HuH-7.5 (cell line): ENCODE data around the gene LTC4S.
A peak's percentile ranks its signal among the peaks of the same experiment; 100 is the strongest.

Experiments
- DNase-seq: peaks from one replicate; pipeline ENCODE4 v3.0.0; 2011; ENCODE audit warnings: low spot score

The LTC4S gene

DNA sequence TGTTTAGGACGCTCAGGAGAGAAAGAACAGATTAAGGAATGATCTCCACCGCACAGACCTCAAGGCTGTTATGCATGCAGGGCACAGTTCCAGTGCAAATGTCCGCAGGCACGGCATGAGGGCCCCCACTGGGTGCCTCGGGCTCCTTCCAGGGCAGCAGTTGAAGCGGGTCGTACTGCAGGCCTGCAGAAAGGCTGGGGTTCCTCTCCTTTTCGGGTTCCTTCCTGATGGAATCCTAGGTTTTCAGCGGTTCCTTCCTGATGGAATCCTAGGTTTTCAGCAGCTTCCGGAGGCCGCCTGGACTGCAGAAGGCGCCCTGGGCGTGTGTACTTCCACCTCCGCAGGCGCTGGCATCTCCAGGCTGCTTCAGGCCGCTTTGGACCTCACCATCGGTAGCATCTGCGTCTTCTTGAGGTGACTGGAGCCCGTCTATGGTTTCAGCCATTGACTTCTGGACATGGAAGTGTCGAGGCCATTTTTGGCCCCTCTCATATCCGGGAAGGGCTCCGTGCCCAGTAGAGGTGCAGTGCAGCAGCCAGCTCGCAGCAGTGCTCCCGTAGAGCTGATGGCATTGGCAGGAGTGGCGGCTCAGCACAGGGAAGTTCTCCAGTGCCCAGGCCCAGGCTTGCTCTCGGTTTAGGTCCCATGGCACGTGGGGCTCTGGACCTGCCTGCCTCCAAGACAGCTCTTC, 18.5 kb downstream of the LTC4S start:
- no peak for DNase-seq

DNA sequence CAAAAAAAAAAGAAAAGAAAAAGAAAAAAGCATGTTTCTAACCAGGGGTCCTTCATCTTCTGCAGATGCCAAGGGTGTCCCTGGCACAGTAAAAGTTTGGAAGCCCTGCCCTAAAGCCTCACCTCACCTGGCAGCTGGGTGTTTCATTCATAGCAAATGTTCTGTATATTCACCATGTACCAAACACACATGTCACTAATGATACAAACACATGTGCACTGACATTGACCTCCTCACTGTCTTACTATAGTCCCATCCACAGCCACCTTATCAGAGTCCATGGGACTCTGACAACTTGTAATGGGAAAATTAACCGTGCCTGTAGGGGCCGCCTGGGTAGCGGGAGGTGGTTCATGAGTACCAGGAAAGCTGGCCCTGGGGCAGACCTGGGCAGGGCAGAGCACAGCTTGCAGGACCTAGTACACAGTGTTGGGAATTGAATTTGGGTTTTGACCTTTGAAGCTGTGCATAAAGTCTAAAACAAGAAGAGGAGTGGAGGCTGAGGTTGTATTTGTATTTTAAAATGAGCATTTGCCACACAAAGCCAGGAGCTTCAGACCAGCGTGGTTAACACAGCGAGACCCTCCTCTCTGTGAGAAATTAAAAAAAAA, 19.3 kb downstream of the LTC4S start:
- DNase-seq = no peak

DNA sequence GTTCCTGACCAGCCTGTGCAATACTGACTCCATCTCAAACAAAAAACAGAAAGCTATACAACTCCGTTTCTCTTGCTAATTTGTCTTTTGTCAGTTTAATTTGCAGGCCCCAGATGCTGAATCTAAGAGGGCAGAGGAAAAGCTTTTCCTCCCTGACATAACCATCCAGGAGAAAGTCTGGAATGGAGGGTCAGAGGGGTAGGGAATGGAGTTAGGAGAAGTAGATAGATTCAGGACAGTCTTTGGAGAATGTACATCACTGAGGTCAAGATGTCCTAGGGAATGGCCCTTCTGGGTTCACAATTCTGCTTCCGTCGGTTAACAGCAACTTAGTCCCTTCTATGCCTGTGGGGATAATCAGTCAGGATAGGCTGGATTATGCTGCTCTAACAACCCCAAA, 20.3 kb downstream of the LTC4S start:
- DNase-seq = no peak

DNA sequence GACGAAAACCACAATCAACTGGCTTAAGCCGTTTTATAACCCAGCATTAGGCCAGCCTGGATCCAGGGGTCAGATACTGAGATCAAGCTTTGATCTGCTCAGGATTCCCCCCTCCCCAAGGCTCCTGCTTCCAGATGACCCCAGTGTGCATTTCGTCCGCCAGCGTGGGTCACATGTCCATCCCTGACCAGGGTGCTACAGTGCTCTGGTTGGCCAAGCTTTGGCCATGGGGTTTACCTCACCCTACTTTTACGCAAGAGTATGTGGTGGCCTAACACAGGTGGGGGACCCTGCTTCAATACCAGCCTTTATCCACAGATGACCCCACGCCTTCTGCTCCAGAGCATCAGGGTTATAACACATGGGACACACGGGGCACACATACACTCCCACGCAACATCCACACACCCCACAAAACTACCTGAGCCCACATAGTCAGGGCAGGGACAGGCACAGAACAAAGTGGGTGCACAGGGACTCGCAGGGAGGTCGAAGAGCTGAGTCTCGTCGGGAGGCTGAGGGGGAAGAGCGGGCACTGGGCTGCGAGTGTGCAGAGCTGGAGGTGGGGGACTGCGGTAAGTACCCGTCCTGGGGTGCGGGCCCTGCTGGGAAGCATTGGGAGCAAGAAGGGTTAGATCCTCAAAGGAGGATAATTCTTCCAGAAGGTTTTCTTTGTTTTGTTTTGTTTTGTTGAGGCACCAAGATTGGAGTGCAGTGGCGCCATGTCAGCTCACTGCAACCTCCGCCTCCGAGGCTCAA, 21.9 kb downstream of the LTC4S start:
- no peak for DNase-seq

DNA sequence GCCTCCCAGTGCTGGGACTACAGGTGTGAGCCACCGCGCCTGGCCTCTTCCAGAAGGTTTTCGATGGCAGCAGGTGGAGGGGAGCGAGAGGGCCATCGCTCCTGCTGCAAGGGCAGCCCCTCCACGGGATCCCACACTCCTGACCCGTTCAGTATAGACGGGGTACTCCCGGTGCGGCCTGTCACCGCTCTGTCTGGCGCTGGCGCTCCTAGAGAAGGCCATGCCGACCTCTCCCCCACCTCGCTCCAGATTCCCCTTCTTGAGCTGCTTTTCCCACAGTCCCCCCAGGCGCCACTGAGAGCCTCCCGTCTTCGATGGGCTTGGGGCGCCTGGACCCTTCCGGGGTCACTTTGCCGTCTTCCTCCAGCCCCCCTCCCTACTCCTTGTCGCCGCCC, 22.6 kb downstream of the LTC4S start:
- no peak for DNase-seq

DNA sequence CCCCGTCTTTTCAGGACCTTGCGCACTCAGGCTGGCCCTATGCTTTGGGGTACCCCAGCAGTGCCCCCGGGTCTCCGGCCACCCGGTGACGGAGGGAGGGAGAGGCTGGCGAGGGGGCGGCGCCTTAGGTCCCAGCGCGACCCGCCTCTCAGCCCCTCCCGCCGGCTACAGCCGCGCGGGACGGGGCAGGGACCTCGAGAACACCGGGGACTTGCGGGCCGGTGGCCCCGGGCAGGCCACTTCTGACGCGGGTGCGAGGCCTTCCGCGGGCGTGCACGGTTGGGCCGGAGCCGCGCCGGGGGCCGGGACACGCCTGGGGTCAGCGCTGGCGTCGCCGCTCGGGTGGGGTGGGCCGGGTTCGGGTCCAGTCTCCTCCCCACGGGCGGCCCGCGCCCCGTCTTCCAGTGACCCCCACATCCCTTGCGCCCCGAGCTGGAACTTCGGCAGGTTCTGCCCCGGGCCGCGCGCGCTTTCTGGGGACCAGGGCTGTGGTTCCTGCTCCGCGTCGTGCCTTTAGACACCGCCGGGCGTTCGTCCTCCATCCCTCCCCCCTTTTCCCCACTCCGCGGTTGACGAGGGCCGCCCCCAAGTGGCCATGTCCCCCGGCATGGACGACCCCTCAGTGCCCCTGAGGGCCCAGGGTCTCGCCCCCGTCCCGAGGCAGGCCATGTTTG, 23.1 kb downstream of the LTC4S start:
- DNase-seq = no peak

DNA sequence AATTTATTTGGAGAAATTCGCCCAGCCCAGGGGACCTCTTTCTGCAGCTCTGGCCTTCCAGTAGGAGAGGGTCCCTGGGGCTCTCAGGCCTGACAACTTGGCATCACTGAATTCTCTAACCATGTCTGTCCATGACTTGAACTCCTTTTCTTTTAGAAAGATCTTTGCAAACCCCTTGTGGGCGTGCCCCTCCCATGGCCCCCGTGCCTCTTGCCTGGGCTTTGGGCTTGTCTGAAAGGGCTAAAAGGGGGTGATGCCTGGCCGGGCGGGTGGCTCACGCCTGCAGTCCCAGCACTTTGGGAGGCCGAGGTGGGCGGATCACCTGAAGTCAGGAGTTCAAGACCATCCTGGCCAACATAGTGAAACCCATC, 23.7 kb downstream of the LTC4S start:
- no peak for DNase-seq

DNA sequence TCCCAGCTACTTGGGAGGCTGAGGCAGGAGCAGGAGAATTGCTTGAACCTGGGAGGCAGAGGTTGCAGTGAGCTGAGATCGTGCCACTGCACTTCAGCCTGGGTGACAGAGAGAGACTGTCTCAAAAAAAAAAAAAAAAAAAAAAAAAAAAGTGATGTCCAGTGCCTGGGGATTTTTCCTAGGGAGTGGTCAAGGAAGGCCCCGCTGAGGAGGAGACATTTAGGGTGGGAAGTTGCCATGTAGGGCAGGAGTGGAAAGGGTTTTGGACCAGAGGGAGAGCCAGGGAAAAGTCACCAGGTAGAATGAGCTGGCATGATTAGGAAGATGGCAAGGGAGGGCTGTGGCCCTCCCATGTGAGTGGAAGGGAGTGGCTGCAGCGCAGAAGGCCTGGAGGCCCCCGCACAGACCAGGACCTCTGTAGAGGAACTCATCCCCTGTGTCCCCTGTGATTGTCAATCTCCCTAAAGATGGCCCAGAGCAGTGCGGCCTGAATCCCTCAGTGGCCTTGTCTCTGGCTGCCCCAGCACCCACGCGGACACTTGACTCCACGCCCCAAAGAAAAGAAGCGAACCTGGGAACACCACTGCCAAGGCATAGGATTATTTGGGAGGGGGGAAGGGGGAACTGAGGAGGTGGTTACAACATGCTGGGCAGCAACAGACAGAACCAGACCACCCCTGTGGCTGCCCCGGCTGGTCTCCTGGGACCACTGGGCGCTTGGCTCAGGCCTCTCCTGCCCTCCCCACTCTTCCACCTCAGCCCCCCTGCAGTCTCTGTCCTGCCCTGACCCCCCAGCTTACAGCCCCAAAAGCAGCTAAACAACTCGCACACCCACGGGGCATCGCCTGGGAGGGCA, 24.3 kb downstream of the LTC4S start:
- no peak for DNase-seq

DNA sequence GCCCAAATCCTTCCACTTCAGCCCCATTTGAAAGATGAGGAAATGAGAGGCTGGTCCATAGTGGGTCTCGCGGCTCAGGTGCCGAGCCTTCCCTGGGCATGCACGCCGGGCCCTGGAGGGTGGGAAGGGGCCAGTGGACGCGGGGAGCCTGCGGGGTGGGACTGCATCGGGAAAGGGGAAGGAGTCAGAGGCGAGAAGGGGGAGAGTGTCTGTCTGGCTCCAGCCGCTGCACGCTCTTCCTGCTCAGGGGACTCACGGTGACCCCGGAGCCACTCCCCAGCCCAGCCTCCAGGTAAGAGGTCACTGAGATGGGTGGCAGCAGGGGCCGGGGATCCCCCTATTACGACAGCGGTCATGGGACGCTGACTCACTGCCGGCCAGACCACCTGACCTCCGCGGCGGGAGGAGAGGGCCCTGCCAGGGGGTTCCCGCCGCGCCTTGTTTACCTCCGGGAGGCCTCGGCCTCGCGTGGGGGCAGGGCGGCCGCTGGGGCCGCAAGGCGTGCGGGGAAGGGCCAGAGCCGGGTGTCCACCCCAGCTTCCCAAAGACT, 25.0 kb downstream of the LTC4S start:
- peak; percentile 97 for DNase-seq

DNA sequence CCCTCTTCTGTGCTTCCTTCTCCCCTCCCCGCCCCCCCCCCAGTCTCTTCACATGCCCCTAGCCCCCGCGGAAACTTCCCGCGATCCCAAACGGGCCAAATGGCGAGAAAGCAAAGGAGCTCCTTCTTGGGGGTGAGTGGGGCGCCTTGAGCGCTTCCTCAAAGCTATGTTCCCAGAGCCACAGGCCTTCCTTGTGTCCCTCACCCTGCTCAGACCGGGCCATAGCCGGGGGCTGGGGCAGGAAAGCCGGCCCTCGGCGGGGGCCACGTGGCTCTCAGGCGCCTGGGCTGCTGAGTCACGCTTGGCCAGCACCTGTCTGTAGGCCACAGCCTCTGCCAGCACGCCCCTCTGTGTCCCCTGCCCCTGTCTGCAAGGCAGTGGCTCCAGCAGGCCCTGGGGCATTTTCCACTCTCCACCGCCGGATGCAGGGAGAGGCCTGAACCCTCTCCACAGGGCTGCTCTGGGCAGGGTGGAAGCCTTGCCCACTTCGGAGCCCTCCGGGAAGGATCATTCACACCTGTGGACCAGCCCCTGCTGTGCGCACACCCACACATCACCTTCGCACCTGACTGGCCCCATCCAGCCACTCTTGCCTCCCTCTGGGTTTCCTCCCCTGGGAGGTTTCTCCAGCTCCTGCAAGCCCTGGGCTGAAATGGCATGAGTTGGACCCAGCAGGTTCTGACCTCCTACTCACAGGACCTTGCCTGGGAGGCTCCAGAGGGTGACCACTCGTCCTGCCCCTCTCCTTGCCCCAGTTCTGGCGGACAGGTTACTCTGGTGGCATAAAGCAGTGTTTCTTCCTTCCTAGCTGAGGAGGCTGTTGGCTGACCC, 25.7 kb downstream of the LTC4S start:
- DNase-seq = peak; percentile 74

DNA sequence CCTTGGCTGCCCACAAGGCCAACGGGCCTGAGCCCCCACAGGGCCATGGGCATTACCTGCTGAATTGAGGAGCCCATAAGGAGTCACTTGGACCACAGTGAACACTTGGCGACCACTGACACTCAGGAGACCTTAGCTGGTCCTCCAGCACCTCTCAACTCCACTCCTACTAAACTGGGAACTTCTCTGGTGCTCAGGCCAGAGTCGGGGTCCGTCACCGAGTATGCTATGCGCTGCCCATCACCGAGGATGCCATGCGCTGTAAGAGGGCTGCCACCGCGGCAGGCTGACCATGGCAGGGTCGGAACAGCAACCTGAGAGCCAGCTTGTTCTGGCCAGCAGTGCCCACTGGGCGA, 26.3 kb downstream of the LTC4S start:
- no peak for DNase-seq

DNA sequence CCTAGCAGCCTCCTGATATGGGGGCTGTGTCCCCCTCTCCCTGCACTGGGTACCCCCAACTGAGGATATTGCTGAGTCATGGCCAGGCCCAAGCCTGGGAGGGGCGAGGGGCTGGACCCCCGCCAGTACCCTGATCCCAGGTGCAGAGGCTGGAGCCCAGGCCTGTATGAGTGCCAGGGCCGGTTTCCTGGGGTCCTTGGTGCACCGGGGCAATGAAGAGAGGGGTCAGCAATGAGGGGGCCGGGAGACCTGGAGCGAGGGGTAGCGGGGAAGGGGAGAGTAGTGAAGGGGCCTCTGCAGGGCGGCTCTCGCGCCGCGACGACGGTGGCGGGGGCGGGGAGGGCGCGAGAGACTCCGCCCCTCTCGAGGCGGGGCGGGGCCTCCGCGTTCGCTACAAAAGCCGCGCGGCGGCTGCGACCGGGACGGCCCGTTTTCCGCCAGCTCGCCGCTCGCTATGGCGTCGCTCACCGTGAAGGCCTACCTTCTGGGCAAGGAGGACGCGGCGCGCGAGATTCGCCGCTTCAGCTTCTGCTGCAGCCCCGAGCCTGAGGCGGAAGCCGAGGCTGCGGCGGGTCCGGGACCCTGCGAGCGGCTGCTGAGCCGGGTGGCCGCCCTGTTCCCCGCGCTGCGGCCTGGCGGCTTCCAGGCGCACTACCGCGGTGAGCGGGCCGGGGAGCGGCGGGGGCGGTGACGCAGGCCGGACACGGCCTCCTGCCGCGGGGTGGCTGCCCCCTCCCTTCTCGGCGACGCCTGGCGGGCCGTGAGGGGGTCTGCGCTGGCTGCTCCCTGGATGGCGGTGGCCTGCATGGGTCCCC, 26.9 kb downstream of the LTC4S start, which contains the start of gene SQSTM1:
TSS of gene SQSTM1 (plus strand) at position 423 of the 815 bp plus-strand sequence. CDS start at position 455, 32 bp downstream.
- peak; percentile 81 for DNase-seq

DNA sequence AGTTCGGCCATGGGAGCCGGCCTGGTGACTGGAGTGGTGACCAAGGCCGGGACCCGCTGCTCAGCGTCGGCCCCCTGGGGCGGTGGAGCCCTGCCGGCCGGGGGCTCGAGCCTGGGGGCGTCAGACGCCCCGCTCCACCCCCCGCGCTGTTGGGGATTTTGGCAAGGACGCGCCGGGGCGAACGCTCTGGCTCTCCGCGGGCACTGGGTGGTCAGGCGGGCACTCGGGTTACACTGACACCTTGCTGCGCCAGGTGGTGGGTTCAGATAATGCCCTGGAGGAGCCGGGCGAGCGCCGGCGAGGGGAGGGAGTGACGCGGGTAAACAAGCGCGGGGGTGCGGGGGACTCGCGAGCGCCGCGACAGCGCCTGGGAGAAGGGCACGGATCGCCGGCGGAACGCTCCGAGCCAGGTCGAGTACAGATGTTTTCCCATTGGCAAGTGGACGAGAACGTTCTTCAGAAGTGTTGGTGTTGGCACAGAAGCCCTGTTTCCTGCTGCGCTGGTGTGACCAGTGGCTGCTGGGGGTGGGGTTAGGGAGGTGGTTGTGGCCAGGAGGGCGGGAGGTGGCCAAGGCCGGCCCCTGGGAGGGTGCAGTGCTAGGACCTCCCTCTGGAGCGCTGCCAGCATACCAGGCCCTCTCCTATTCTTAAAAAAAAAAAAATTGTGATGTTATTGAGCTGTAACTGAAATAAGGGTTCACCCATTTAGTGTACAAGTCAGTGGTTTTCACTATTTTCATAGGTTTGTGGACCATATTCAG, 27.7 kb downstream of the LTC4S start:
- DNase-seq = peak; percentile 98

DNA sequence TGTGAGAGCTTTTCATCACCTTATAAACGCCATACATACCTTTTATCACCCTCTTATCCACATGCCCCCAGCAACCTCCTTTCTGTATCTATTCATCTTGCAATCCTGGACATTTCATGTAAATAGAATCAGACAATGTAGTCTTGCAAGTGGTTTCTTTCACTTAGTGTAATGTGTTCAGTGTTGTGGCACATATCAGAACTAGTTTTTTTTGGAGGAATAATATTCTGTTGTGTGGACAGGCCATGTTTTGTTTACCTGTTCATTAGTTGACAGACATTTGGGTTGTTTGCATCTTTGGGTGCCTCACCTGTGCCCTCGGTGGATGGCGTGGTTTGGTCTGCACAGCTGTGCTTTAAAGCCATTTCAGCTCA, 28.3 kb downstream of the LTC4S start:
- DNase-seq = no peak

DNA sequence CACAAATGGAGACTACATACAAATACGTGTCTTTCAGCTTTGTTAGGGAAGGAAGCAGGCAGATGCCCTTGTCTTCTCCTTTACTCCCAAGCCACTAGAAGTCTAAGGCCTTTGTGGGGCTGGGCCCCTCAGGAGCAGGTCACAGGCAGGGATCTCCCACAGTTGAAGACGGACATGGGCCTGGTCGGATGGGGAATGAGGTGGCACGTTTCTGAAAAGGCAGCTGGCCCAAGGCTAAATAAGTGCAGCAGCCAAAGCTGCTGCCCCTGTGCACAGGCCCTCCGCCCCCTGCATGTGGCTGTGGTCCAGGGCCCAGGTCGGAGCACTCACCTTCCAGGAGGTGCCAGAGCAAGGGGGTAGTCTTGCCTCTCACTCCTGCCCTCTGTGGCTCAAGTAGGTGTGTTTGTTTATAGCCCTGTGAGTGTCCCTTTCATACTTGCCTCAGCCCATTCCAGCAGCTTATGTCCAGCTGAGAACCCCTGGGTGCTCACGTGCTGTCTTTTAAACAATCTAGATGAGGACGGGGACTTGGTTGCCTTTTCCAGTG, 28.7 kb downstream of the LTC4S start:
- no peak for DNase-seq

DNA sequence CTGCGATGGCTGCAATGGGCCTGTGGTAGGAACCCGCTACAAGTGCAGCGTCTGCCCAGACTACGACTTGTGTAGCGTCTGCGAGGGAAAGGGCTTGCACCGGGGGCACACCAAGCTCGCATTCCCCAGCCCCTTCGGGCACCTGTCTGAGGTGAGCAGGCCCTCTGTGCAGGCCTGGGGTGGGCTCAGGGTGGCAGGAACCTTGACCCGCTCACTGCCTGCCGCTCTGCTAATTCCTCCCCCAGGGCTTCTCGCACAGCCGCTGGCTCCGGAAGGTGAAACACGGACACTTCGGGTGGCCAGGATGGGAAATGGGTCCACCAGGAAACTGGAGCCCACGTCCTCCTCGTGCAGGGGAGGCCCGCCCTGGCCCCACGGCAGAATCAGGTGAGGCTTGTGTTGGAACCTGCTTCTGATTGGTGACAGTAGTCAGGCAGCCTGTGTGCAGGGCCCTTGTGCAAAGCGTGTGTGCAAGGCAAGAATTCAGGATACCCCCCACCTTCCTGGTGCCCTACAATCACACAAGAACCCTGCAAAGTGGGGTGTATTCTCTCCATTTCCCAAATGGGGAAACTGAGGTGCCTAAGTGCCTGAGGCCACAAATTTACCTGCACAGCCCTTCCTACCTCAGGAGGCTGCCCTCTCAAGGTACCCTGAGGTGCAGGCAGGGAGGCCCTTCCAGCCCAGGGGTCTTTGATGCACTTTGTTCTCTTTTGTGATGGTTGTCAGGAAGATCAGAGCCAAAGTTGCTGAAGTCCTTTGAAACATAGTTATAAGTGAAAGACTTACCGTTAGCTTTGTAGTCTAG, 30.4 kb downstream of the LTC4S start:
- DNase-seq = no peak

DNA sequence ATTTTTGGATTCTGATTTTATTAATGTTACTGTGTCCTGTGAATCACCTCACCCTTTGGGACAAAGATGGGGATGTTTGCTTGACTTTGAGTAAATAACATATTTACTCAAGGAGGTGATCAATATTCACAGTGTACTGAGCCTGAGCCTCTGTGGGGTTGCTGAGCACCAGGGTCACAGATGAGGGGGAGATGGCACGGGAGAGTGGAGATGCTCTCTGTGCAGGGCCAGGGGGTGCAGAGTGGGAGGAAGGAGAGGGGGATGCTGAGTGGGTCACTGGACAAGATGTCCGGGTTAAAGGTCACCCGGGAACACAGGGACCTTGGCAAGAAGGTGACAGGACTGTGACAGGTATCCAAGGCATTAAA, 30.9 kb downstream of the LTC4S start:
- peak; percentile 68 for DNase-seq

DNA sequence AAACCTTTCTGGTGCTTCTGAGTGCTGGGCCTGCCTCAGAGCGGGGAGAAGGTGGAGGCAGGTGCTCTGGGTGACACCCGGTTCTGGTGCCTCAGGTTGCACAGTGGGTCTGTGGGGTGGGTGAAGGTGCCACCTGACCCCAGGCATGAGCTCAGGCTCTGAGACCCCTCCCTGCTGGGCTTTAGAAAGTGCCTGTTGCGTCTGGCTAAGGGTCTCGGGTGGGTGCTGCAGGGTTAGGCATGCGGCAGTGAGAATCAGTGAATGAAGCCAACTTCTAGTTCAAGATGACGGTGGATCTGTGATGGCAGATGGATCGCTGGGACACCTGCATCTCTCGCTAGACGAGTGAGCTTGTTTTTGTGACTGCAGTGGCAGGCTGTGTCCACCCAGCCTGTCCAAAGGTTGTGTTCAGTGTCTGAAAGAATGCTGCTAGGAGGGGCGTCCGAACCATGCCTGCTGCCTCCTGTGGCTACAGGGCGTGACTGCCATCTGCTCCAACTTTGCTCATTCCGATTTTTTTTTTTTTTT, 31.9 kb downstream of the LTC4S start:
- peak; percentile 84 for DNase-seq
